HepG2 (cell line): Measurements from ENCODE around the gene CMIP. TPM values are rescaled to one million over a fixed set of nuclear protein-coding genes. Genes with fewer than 3 reads are reported as not detected.

Experiments
- ARNT ChIP-seq: fragments of 450-650 bp; IDR thresholded peaks from 2 replicates; pipeline ENCODE4 v1.6.1; 2017
- EP300 ChIP-seq, 3 experiments: sonication (generic) in 1 of 3; formaldehyde crosslinking in 1 of 3; IDR thresholded peaks; 2 replicates each; pipeline versions ENCODE4 v1.5.1 to v1.6.1; 2011 to 2020; ENCODE audit warnings: low read depth in 2 of 3, low read length in 2 of 3, borderline replicate concordance in 1 of 3, improper control_type of control experiment in 1 of 3, mild to moderate bottlenecking in 1 of 3, missing genetic modification reagents in 1 of 3, moderate library complexity in 1 of 3
- ETV5 ChIP-seq: IDR thresholded peaks from 2 replicates; pipeline ENCODE4 v1.6.1; 2018; ENCODE audit warnings: missing biosample characterization, missing genetic modification reagents, inconsistent platforms, borderline replicate concordance
- FOXO1 ChIP-seq: sonication (generic); formaldehyde crosslinking; IDR thresholded peaks from 2 replicates; pipeline ENCODE4 v1.4.0; 2020; ENCODE audit warnings: missing genetic modification reagents
- KLF11 ChIP-seq: IDR thresholded peaks from 2 replicates; pipeline ENCODE4 v1.6.1; 2016; ENCODE audit warnings: missing compliant biosample characterization
- MNT ChIP-seq: fragments of 450-650 bp; IDR thresholded peaks from 2 replicates; pipeline ENCODE4 v1.6.1; 2016
- MZF1 ChIP-seq: sonication (generic); formaldehyde crosslinking; IDR thresholded peaks from 2 replicates; pipeline ENCODE4 v1.8.1; 2023; ENCODE audit warnings: mild to moderate bottlenecking, missing genetic modification reagents, borderline replicate concordance
- NR2F1 ChIP-seq, 2 experiments: fragments of 450-650 bp in 1 of 2; formaldehyde crosslinking in 1 of 2; IDR thresholded peaks; 2 replicates each; pipeline versions ENCODE4 v1.5.0 to v1.6.1; 2016 to 2020; ENCODE audit warnings: mild to moderate bottlenecking in 1 of 2, missing compliant biosample characterization in 1 of 2, missing genetic modification reagents in 1 of 2, moderate library complexity in 1 of 2
- PAWR ChIP-seq: sonication (generic); formaldehyde crosslinking; IDR thresholded peaks from 2 replicates; pipeline ENCODE4 v1.4.0; 2020; ENCODE audit warnings: missing genetic modification reagents, mild to moderate bottlenecking, borderline replicate concordance
- SMARCE1 ChIP-seq: fragments of 450-650 bp; IDR thresholded peaks from 2 replicates; pipeline ENCODE4 v1.6.1; 2017; ENCODE audit warnings: borderline replicate concordance
- SMC3 ChIP-seq: IDR thresholded peaks from 2 replicates; pipeline ENCODE4 v1.6.1; 2011; ENCODE audit warnings: low read length, improper control_type of control experiment
- THAP11 ChIP-seq: IDR thresholded peaks from 2 replicates; pipeline ENCODE4 v1.6.1; 2016; ENCODE audit warnings: missing biosample characterization, missing genetic modification reagents
- TMF1 ChIP-seq: sonication (generic); formaldehyde crosslinking; IDR thresholded peaks from 2 replicates; pipeline ENCODE4 v1.8.1; 2022; ENCODE audit warnings: low read depth, missing genetic modification reagents
- ZNF432 ChIP-seq: sonication (generic); formaldehyde crosslinking; IDR thresholded peaks from 2 replicates; pipeline ENCODE4 v1.5.0; 2020; ENCODE audit warnings: missing genetic modification reagents, mild to moderate bottlenecking, borderline replicate concordance
- polyA plus RNA-seq, 8 experiments: library from polyadenylated mRNA; depleted of rRNA in 3 of 8; stranded (reverse) in 7 of 8; unstranded in 1 of 8; fragments of >200 nt; fragmentation: Illumina TruSeq in 4 of 8; extraction: Trizol in 4 of 8; gene quantifications; 2 replicates each; pipeline versions ENCODE4 v1.2.1 to v1.2.3, GENCODE V29; 2011 to 2016; ENCODE audit warnings: low read depth in 4 of 8, missing spikeins in 1 of 8, mixed read lengths in 1 of 8; ENCODE audit not compliant: insufficient read depth in 1 of 8
- total RNA-seq, 5 experiments: library from RNA; depleted of rRNA; stranded (reverse); fragments of >200 nt; fragmentation: Illumina TruSeq; extraction: Trizol; gene quantifications; 2 replicates each; pipeline ENCODE4 v1.2.3, GENCODE V29; 2016; ENCODE audit warnings: low read depth in 1 of 5
- TF ChIP-seq, protein P1 (sequence below): sonication (generic); formaldehyde crosslinking; IDR thresholded peaks from 2 replicates; pipeline ENCODE4 v1.9.0; 2021; ENCODE audit warnings: mild to moderate bottlenecking, missing genetic modification reagents
- TF ChIP-seq, protein P2 (sequence below): sonication (generic); formaldehyde crosslinking; IDR thresholded peaks from 2 replicates; pipeline ENCODE4 v1.4.0; 2020; ENCODE audit warnings: missing genetic modification reagents, borderline replicate concordance

CMIP gene
- total and polyA plus RNA-seq, 2 of the 13 experiments (the other 11 are each of a cell fraction or from before 2014, with no cell fraction given): 10.9 to 18.1 TPM

- no peak for TF ChIP-seq MZF1
- no peak for TF ChIP-seq SMARCE1
- no peak for TF ChIP-seq ZNF432 (CRISPR knock-in tag)
- no peak for TF ChIP-seq TMF1
- no peak for TF ChIP-seq THAP11
- TF ChIP-seq SMC3: no peak
- TF ChIP-seq, protein P1, sequence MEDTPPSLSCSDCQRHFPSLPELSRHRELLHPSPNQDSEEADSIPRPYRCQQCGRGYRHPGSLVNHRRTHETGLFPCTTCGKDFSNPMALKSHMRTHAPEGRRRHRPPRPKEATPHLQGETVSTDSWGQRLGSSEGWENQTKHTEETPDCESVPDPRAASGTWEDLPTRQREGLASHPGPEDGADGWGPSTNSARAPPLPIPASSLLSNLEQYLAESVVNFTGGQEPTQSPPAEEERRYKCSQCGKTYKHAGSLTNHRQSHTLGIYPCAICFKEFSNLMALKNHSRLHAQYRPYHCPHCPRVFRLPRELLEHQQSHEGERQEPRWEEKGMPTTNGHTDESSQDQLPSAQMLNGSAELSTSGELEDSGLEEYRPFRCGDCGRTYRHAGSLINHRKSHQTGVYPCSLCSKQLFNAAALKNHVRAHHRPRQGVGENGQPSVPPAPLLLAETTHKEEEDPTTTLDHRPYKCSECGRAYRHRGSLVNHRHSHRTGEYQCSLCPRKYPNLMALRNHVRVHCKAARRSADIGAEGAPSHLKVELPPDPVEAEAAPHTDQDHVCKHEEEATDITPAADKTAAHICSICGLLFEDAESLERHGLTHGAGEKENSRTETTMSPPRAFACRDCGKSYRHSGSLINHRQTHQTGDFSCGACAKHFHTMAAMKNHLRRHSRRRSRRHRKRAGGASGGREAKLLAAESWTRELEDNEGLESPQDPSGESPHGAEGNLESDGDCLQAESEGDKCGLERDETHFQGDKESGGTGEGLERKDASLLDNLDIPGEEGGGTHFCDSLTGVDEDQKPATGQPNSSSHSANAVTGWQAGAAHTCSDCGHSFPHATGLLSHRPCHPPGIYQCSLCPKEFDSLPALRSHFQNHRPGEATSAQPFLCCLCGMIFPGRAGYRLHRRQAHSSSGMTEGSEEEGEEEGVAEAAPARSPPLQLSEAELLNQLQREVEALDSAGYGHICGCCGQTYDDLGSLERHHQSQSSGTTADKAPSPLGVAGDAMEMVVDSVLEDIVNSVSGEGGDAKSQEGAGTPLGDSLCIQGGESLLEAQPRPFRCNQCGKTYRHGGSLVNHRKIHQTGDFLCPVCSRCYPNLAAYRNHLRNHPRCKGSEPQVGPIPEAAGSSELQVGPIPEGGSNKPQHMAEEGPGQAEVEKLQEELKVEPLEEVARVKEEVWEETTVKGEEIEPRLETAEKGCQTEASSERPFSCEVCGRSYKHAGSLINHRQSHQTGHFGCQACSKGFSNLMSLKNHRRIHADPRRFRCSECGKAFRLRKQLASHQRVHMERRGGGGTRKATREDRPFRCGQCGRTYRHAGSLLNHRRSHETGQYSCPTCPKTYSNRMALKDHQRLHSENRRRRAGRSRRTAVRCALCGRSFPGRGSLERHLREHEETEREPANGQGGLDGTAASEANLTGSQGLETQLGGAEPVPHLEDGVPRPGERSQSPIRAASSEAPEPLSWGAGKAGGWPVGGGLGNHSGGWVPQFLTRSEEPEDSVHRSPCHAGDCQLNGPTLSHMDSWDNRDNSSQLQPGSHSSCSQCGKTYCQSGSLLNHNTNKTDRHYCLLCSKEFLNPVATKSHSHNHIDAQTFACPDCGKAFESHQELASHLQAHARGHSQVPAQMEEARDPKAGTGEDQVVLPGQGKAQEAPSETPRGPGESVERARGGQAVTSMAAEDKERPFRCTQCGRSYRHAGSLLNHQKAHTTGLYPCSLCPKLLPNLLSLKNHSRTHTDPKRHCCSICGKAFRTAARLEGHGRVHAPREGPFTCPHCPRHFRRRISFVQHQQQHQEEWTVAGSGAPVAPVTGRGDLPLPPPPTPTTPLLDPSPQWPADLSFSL (CRISPR knock-in tag): peak; percentile 63
- TF ChIP-seq, protein P2, sequence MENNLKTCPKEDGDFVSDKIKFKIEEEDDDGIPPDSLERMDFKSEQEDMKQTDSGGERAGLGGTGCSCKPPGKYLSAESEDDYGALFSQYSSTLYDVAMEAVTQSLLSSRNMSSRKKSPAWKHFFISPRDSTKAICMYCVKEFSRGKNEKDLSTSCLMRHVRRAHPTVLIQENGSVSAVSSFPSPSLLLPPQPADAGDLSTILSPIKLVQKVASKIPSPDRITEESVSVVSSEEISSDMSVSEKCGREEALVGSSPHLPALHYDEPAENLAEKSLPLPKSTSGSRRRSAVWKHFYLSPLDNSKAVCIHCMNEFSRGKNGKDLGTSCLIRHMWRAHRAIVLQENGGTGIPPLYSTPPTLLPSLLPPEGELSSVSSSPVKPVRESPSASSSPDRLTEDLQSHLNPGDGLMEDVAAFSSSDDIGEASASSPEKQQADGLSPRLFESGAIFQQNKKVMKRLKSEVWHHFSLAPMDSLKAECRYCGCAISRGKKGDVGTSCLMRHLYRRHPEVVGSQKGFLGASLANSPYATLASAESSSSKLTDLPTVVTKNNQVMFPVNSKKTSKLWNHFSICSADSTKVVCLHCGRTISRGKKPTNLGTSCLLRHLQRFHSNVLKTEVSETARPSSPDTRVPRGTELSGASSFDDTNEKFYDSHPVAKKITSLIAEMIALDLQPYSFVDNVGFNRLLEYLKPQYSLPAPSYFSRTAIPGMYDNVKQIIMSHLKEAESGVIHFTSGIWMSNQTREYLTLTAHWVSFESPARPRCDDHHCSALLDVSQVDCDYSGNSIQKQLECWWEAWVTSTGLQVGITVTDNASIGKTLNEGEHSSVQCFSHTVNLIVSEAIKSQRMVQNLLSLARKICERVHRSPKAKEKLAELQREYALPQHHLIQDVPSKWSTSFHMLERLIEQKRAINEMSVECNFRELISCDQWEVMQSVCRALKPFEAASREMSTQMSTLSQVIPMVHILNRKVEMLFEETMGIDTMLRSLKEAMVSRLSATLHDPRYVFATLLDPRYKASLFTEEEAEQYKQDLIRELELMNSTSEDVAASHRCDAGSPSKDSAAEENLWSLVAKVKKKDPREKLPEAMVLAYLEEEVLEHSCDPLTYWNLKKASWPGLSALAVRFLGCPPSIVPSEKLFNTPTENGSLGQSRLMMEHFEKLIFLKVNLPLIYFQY: no peak
- peak; percentile 86 for TF ChIP-seq ETV5 (CRISPR knock-in tag)
- TF ChIP-seq KLF11 (CRISPR knock-in tag): no peak
- TF ChIP-seq NR2F1 (CRISPR knock-in tag; IDR thresholded peaks at IDR 0.05): peak; percentile 44 to 62; a peak in 2 of 4 replicates
- peak; percentile 92 for TF ChIP-seq FOXO1 (CRISPR knock-in tag)
- TF ChIP-seq ARNT: no peak
- peak in 1 of 2 experiments; percentile 77; a peak in 2 of 4 replicates for TF ChIP-seq EP300 (IDR thresholded peaks at IDR 0.05; ENCODE audit: low read depth in 2 of 2, low read length in 2 of 2)
- no peak; the same call in 1 of the 2 replicates for TF ChIP-seq EP300 (CRISPR knock-in tag; IDR thresholded peaks at IDR 0.05; ENCODE audit: borderline replicate concordance)
- TF ChIP-seq PAWR (CRISPR knock-in tag): 0 out of 2 replicates have a peak, but pooled peaks have one; percentile 55
- no peak for TF ChIP-seq MNT
Observed at GRCh38 chr16:81624760-81625543, 180.3 kb downstream of the CMIP start (continued).
